ENCODE results near the gene PPP1R15A. TPM values are rescaled to one million over a fixed set of nuclear protein-coding genes. Genes with fewer than 3 reads are reported as not detected.
"Not testable (repeated sequence)": the region's sequence is repeated elsewhere in the genome, so short reads cannot be mapped to it uniquely, and the experiment has no call there.

PPP1R15A gene
- 23.6 TPM for total RNA-seq

GRCh38 chr19:48872182-48872883 is at the start of gene PPP1R15A:
Gene PPP1R15A, plus strand, starts transcription at chr19:48872421. Its CDS starts 813 bp downstream, at chr19:48873234.
- DNase-seq (ENCODE audit: low spot score in 2 of 2) (peak; percentile 96 to 98), FAIRE-seq (peak; percentile 87)

GRCh38 chr19:48822514-48822913 is 49.7 kb upstream of the PPP1R15A start:
- DNase-seq (ENCODE audit: low spot score in 2 of 2): no peak
- FAIRE-seq: no peak

- no peak for FAIRE-seq
- no peak for DNase-seq (ENCODE audit: low spot score in 2 of 2)
These were observed 45.6 kb upstream of the PPP1R15A start for GRCh38 chr19:48826606-48827020.

- no peak for FAIRE-seq
These were observed 42.1 kb upstream of the PPP1R15A start for GRCh38 chr19:48830088-48830487.

GRCh38 chr19:48830965-48831364 is 41.3 kb upstream of the PPP1R15A start:
- FAIRE-seq (no peak), DNase-seq (ENCODE audit: low spot score in 2 of 2) (no peak)

More at GRCh38 chr19:48830088-48830487, 42.1 kb upstream of the PPP1R15A start:
- no peak for DNase-seq (ENCODE audit: low spot score in 2 of 2)

GRCh38 chr19:48833049-48833448 is 39.2 kb upstream of the PPP1R15A start:
- FAIRE-seq: no peak
- no peak for DNase-seq (ENCODE audit: low spot score in 2 of 2)

- DNase-seq (ENCODE audit: low spot score in 2 of 2): no peak
- no peak for FAIRE-seq
These were observed 38.2 kb upstream of the PPP1R15A start for GRCh38 chr19:48833977-48834376.

GRCh38 chr19:48835734-48836088 is 36.5 kb upstream of the PPP1R15A start:
- peak; percentile 72 to 84 for DNase-seq (ENCODE audit: low spot score in 2 of 2)
- no peak for FAIRE-seq

- FAIRE-seq (no peak), DNase-seq (ENCODE audit: low spot score in 2 of 2) (no peak)
These were observed 35.9 kb upstream of the PPP1R15A start, which contains the start of gene HSD17B14 for GRCh38 chr19:48836089-48837017. Gene HSD17B14, minus strand, starts transcription at chr19:48836491. Its CDS starts 80 bp downstream, at chr19:48836411.

GRCh38 chr19:48837051-48837524 is 35.1 kb upstream of the PPP1R15A start:
- DNase-seq (ENCODE audit: low spot score in 2 of 2): peak; percentile 52 to 80
- no peak for FAIRE-seq

- FAIRE-seq (no peak), DNase-seq (ENCODE audit: low spot score in 2 of 2) (no peak)
These were observed 34.5 kb upstream of the PPP1R15A start for GRCh38 chr19:48837687-48838086.

GRCh38 chr19:48841047-48841446 is 31.2 kb upstream of the PPP1R15A start:
- FAIRE-seq (no peak), DNase-seq (ENCODE audit: low spot score in 2 of 2) (no peak)

GRCh38 chr19:48841571-48841970 is 30.6 kb upstream of the PPP1R15A start:
- no peak for FAIRE-seq
- DNase-seq (ENCODE audit: low spot score in 2 of 2): no peak

- FAIRE-seq (no peak), DNase-seq (ENCODE audit: low spot score in 2 of 2) (peak; percentile 43 to 55)
These were observed 29.4 kb upstream of the PPP1R15A start for GRCh38 chr19:48842789-48843162.

GRCh38 chr19:48844472-48844871 is 27.7 kb upstream of the PPP1R15A start:
- no peak for DNase-seq (ENCODE audit: low spot score in 2 of 2)
- FAIRE-seq: no peak

GRCh38 chr19:48845384-48845783 is 26.8 kb upstream of the PPP1R15A start:
- no peak for FAIRE-seq
- no peak for DNase-seq (ENCODE audit: low spot score in 2 of 2)

GRCh38 chr19:48846659-48847058 is 25.6 kb upstream of the PPP1R15A start:
- DNase-seq (ENCODE audit: low spot score in 2 of 2); FAIRE-seq: not testable (repeated sequence)

- no peak for FAIRE-seq
- no peak for DNase-seq (ENCODE audit: low spot score in 2 of 2)
These were observed 19.9 kb upstream of the PPP1R15A start for GRCh38 chr19:48852292-48852691.

GRCh38 chr19:48853483-48853882 is 18.7 kb upstream of the PPP1R15A start:
- no peak for DNase-seq (ENCODE audit: low spot score in 2 of 2)
- FAIRE-seq: no peak

GRCh38 chr19:48854103-48854502 is 18.1 kb upstream of the PPP1R15A start:
- FAIRE-seq (no peak), DNase-seq (ENCODE audit: low spot score in 2 of 2) (no peak)

GRCh38 chr19:48856921-48857320 is 15.3 kb upstream of the PPP1R15A start:
- FAIRE-seq: no peak
- no peak for DNase-seq (ENCODE audit: low spot score in 2 of 2)

Data from frontal cortex (tissue), 4 donors.